GM04503 (cell line): ENCODE data around the gene TMEM185B.

Source experiments
- DNase-seq: peaks from one replicate; pipeline ENCODE4 v3.0.0-alpha.2; 2012; ENCODE audit warnings: low read depth

Gene TMEM185B

GRCh38 chr2:120231564-120231973 lies 8.4 kb upstream of the TMEM185B start:
- DNase-seq, result no peak

- no peak for DNase-seq
Measured at GRCh38 chr2:120230515-120231471, 7.6 kb upstream of the TMEM185B start.

- no peak for DNase-seq
Measured at GRCh38 chr2:120229341-120229740, 6.1 kb upstream of the TMEM185B start.

- DNase-seq, result no peak
Measured at GRCh38 chr2:120228503-120228902, 5.3 kb upstream of the TMEM185B start.

- no peak for DNase-seq
Measured at GRCh38 chr2:120227111-120227991, 4.2 kb upstream of the TMEM185B start.

GRCh38 chr2:120226316-120226715 lies 3.1 kb upstream of the TMEM185B start:
- DNase-seq, result no peak

- no peak for DNase-seq
Measured at GRCh38 chr2:120225549-120226065, 2.4 kb upstream of the TMEM185B start.

- DNase-seq, result no peak
Measured at GRCh38 chr2:120224735-120225548, 1.7 kb upstream of the TMEM185B start.

GRCh38 chr2:120224256-120224655 lies 1.1 kb upstream of the TMEM185B start:
- no peak for DNase-seq

- no peak for DNase-seq
Measured at GRCh38 chr2:120222186-120223033, 790 bp downstream of the TMEM185B start.

- no peak for DNase-seq
Measured at GRCh38 chr2:120221616-120222015, 1.6 kb downstream of the TMEM185B start.

GRCh38 chr2:120220756-120221155 lies 2.4 kb downstream of the TMEM185B start:
- no peak for DNase-seq

- no peak for DNase-seq
Measured at GRCh38 chr2:120219766-120220165, 3.4 kb downstream of the TMEM185B start.

GRCh38 chr2:120219291-120219690 lies 3.9 kb downstream of the TMEM185B start:
- no peak for DNase-seq

GRCh38 chr2:120218181-120218580 lies 5.0 kb downstream of the TMEM185B start:
- no peak for DNase-seq

- no peak for DNase-seq
Measured at GRCh38 chr2:120210270-120210693, 12.9 kb downstream of the TMEM185B start.

- DNase-seq, result no peak
Measured at GRCh38 chr2:120209427-120210269, 13.6 kb downstream of the TMEM185B start.

- no peak for DNase-seq
Measured at GRCh38 chr2:120208381-120209353, 14.5 kb downstream of the TMEM185B start.
